ENCODE results near the gene SWT1. TPM values are rescaled to one million over a fixed set of nuclear protein-coding genes. Genes with fewer than 3 reads are reported as not detected.

Gene SWT1
- total and polyA plus RNA-seq, 9 of the 15 experiments (the other 6 are each of a cell fraction or from before 2014, with no cell fraction given), result 1.5 to 3.4 (median 2.3) TPM

DNA sequence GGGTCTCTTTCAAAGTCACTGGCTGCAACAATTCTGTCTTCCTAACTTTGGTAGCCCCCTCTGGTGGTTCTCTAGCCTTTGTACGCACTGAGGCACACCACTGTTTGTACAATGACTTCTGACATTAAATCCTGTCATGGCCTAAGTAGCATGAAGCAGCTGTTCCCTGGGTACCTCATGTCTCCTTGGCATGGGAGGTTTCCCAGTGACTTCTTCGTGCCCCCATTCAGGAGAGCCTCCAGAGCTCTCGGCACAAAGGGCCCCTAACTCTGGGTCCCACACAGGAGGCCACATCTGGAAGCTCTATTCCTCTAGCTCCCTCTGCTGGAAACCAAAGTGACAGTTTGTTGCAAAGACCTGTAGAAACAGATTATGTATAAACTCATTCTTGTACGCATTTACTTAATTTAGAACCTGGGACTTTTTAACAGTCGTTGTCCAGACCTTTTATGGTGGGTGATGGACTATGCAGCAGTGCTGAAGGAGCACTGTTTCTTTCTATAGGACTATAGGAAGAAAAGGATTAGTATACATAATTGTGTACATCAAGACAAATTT is 13.4 kb downstream of the SWT1 start (continued):
- TF ChIP-seq, protein P1, sequence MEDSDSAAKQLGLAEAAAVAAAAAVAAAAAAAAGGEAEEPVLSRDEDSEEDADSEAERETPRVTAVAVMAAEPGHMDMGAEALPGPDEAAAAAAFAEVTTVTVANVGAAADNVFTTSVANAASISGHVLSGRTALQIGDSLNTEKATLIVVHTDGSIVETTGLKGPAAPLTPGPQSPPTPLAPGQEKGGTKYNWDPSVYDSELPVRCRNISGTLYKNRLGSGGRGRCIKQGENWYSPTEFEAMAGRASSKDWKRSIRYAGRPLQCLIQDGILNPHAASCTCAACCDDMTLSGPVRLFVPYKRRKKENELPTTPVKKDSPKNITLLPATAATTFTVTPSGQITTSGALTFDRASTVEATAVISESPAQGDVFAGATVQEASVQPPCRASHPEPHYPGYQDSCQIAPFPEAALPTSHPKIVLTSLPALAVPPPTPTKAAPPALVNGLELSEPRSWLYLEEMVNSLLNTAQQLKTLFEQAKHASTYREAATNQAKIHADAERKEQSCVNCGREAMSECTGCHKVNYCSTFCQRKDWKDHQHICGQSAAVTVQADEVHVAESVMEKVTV (CRISPR knock-in tag; IDR thresholded peaks at IDR 0.05), result peak; percentile 85
- no peak for TF ChIP-seq DMBX1 (CRISPR knock-in tag; IDR thresholded peaks at IDR 0.05; ENCODE audit: borderline replicate concordance)
- no peak for TF ChIP-seq ZNF586 (CRISPR knock-in tag; conservative IDR thresholded peaks at IDR 0.05)
- peak; percentile 27 for TF ChIP-seq MEIS2 (IDR thresholded peaks at IDR 0.05; ENCODE audit: partially characterized antibody)
- peak; percentile 75; the same call in 1 of the 2 replicates for TF ChIP-seq HDGF (IDR thresholded peaks at IDR 0.05)
- peak; percentile 72; the same call in 1 of the 2 replicates for TF ChIP-seq STAG1 (CRISPR knock-in tag; IDR thresholded peaks at IDR 0.05; ENCODE audit: borderline replicate concordance)
- TF ChIP-seq BDP1 (IDR thresholded peaks at IDR 0.05; ENCODE audit: insufficient read depth, insufficient read length), result no peak
- TF ChIP-seq ZNF75A (CRISPR knock-in tag; IDR thresholded peaks at IDR 0.05), result no peak
- TF ChIP-seq ZNF589 (CRISPR knock-in tag; IDR thresholded peaks at IDR 0.05; ENCODE audit: low read depth), result no peak
- TF ChIP-seq ZNF639 (CRISPR knock-in tag; conservative IDR thresholded peaks at IDR 0.05 in 1 of 2, IDR thresholded peaks at IDR 0.05 in 1 of 2), result no peak
- no peak for TF ChIP-seq ZNF174 (CRISPR knock-in tag; IDR thresholded peaks at IDR 0.05)
- TF ChIP-seq COPS2 (conservative IDR thresholded peaks at IDR 0.05), result no peak
- peak; percentile 82 for TF ChIP-seq ZZZ3 (IDR thresholded peaks at IDR 0.05)
- TF ChIP-seq KLF16 (IDR thresholded peaks at IDR 0.05), result 0 out of 2 replicates have a peak, but pooled peaks have one; percentile 32
- TF ChIP-seq SREBF1 (IDR thresholded peaks at IDR 0.05; ENCODE audit: borderline replicate concordance, low read depth, low read length), result no peak
- no peak for TF ChIP-seq CHCHD3 (CRISPR knock-in tag; IDR thresholded peaks at IDR 0.05)
- TF ChIP-seq TRIM28 (IDR thresholded peaks at IDR 0.05), result peak; percentile 66; the same call in 1 of the 2 replicates
- TF ChIP-seq SMARCA4 (IDR thresholded peaks at IDR 0.05), result peak; percentile 72
- no peak for TF ChIP-seq ZSCAN32 (CRISPR knock-in tag; IDR thresholded peaks at IDR 0.05)
- no peak; a peak in 1 of 4 replicates for TF ChIP-seq RCOR1 (IDR thresholded peaks at IDR 0.05; ENCODE audit: borderline replicate concordance in 1 of 2, low read depth in 2 of 2, low read length in 2 of 2)
- no peak for TF ChIP-seq GMEB1 (CRISPR knock-in tag; IDR thresholded peaks at IDR 0.05)
- no peak for TF ChIP-seq KLF6 (CRISPR knock-in tag; IDR thresholded peaks at IDR 0.05; ENCODE audit: borderline replicate concordance)
- TF ChIP-seq CHAMP1 (IDR thresholded peaks at IDR 0.05), result peak; percentile 80
- TF ChIP-seq SMARCE1 (IDR thresholded peaks at IDR 0.05), result 0 out of 2 replicates have a peak, but pooled peaks have one; percentile 39
